PC-9 (cell line): ENCODE results near the gene GMDS.

ENCODE experiments used
- CTCF ChIP-seq: fragments of 200-600 bp; sonication (generic); conservative IDR thresholded peaks from 2 replicates; pipeline ENCODE4 v1.6.1; 2017; ENCODE audit warnings: mixed run types, antibody characterized with exemption, mild to moderate bottlenecking, moderate library complexity
- EZH2 ChIP-seq: fragments of 200-600 bp; sonication (generic); IDR thresholded peaks from 2 replicates; pipeline ENCODE4 v1.8.0; 2017; ENCODE audit warnings: antibody characterized with exemption, low read depth

GRCh38 chr6:2179241-2179640, 66.2 kb downstream of the GMDS start:
- TF ChIP-seq CTCF (no peak), EZH2 (no peak)
